K562 (cell line): ENCODE data around the gene FSTL4. TPM values are rescaled to one million over a fixed set of nuclear protein-coding genes. Genes with fewer than 3 reads are reported as not detected.

Experiments
- ATAC-seq: fragments of 200-7000 bp; cut with Tn5 transposase; 3 replicates; pipeline ENCODE4 v1.9.1; 2020; ENCODE audit warnings: moderate library complexity
- BruUV-seq: library from RNA; stranded (reverse); fragments of 400-500 nt; replicated peaks from 2 replicates; lab custom pipeline; 2021; lab: Mats Ljungman, UMichigan
- CTCF ChIA-PET: fragments of 300-600 bp; formaldehyde crosslinking; extraction: SDS; loops from one replicate; lab custom pipeline; 2021; ENCODE audit warnings: low intra/inter-chr PET ratio; lab: Yijun Ruan, JAX
- POLR2A ChIA-PET: fragments of 300-600, 350-650 bp; sonication (Branson Sonifier 250); formaldehyde crosslinking; extraction: SDS; loops from one replicate; lab custom pipeline; 2021; ENCODE audit warnings: antibody characterized with exemption, inconsistent platforms; lab: Yijun Ruan, JAX
- DNase-seq, 4 experiments: peaks; one replicate each; pipeline versions ENCODE4 v3.0.0 to v3.0.0-alpha.2; 2011 to 2018; ENCODE audit warnings: low spot score in 3 of 4, mixed read lengths in 3 of 4; ENCODE audit errors: extremely low read depth in 1 of 4
- FAIRE-seq: peaks from 2 replicates; lab custom pipeline; 2011; peaks lifted over from hg19 to GRCh38; lab: Jason Lieb, UNC
- H2AFZ ChIP-seq: 2 replicates; pipeline ENCODE4 v1.6.0; 2011; ENCODE audit warnings: low read depth, low read length, control low read depth, inconsistent platforms
- H3K27ac ChIP-seq: fragments of 200-600 bp; 3 replicates; pipeline ENCODE4 v1.8.0; 2011; ENCODE audit warnings: low read depth, mild to moderate bottlenecking, control low read depth, inconsistent platforms, low read length, moderate library complexity, mixed read lengths; ENCODE audit errors: extremely low read depth
- H3K27me3 ChIP-seq, 2 experiments: fragments of 300-600 bp in 1 of 2; 2 replicates in 1 of 2; 3 replicates in 1 of 2; pipeline versions ENCODE4 v1.6.0 to v1.8.0; 2011; ENCODE audit warnings: inconsistent platforms in 2 of 2, low read length in 2 of 2, mild to moderate bottlenecking in 1 of 2, mixed read lengths in 1 of 2, moderate library complexity in 1 of 2; ENCODE audit not compliant: control insufficient read depth in 2 of 2, insufficient read depth in 2 of 2
- H3K36me3 ChIP-seq: fragments of 300-600 bp; 3 replicates; pipeline ENCODE4 v1.8.0; 2011; ENCODE audit warnings: mild to moderate bottlenecking, low read length, inconsistent platforms; ENCODE audit not compliant: control insufficient read depth, insufficient read depth
- H3K4me1 ChIP-seq, 2 experiments: fragments of 200-600 bp in 1 of 2; replicated peaks in 1 of 2; 2 replicates in 1 of 2; 3 replicates in 1 of 2; pipeline versions ENCODE4 v1.5.1 to v1.8.0; 2011; ENCODE audit warnings: inconsistent platforms in 2 of 2, low read length in 2 of 2, mild to moderate bottlenecking in 1 of 2, mixed read lengths in 1 of 2, moderate library complexity in 1 of 2; ENCODE audit not compliant: control insufficient read depth in 2 of 2, insufficient read depth in 2 of 2
- H3K4me2 ChIP-seq: 2 replicates; pipeline ENCODE4 v1.6.1; 2011; ENCODE audit warnings: low read length, control low read depth, inconsistent platforms, mixed read lengths; ENCODE audit not compliant: insufficient read depth
- H3K4me3 ChIP-seq: fragments of 200-600 bp; sonication (generic), shearing (Covaris generic); 2 replicates; pipeline ENCODE4 v1.5.1; 2016; ENCODE audit warnings: control low read depth, inconsistent platforms
- H3K79me2 ChIP-seq: fragments of 200-600 bp; 3 replicates; pipeline ENCODE4 v1.8.0; 2011; ENCODE audit warnings: low read length, inconsistent platforms; ENCODE audit not compliant: control insufficient read depth, insufficient read depth
- H3K9ac ChIP-seq, 2 experiments: 2 replicates each; pipeline versions ENCODE4 v1.6.0 to v1.6.1; 2011; ENCODE audit warnings: low read depth in 2 of 2, low read length in 2 of 2, control low read depth in 1 of 2, inconsistent platforms in 1 of 2, mild to moderate bottlenecking in 1 of 2, mixed read lengths in 1 of 2; ENCODE audit not compliant: insufficient read depth in 1 of 2
- H3K9me1 ChIP-seq: one replicate; pipeline ENCODE4 v1.6.0; 2011; ENCODE audit warnings: inconsistent platforms, mild to moderate bottlenecking, low read length, moderate library complexity; ENCODE audit not compliant: control insufficient read depth, insufficient read depth
- H3K9me3 ChIP-seq: replicated peaks from 2 replicates; pipeline ENCODE4 v1.5.1; 2011; ENCODE audit warnings: low read depth, low read length, inconsistent platforms; ENCODE audit not compliant: control insufficient read depth, insufficient read depth
- H4K20me1 ChIP-seq: replicated peaks from 2 replicates; pipeline ENCODE4 v1.6.1; 2011; ENCODE audit warnings: low read length, inconsistent platforms, mixed read lengths; ENCODE audit not compliant: control insufficient read depth, insufficient read depth
- SIX5 ChIP-seq, 2 experiments: IDR thresholded peaks; 2 replicates each; pipeline ENCODE4 v1.6.1; 2011; ENCODE audit warnings: low read length in 2 of 2, borderline replicate concordance in 1 of 2, low read depth in 1 of 2, mild to moderate bottlenecking in 1 of 2, moderate library complexity in 1 of 2; ENCODE audit not compliant: insufficient read depth in 1 of 2
- SNRNP70 ChIP-seq: fragments of 200-400 bp; formaldehyde crosslinking; optimal IDR thresholded peaks from 2 replicates; pipeline ENCODE3; 2017; ENCODE audit warnings: low read depth, low read length
- WGBS: fragments of 100-300 bp; shearing (Covaris generic); methylation state at CpG from one replicate; pipeline ENCODE4 v1.1.6; 2016; ENCODE audit warnings: low coverage, mixed read lengths; ENCODE audit not compliant: insufficient coverage; ENCODE audit errors: missing lambda C conversion rate; 5-methylcytosine and 5-hydroxymethylcytosine counted together
- in situ Hi-C: fragments of 300-500 bp; cut with MboI; formaldehyde crosslinking; loops from 4 replicates; pipeline ENCODE4 v1.15.0; 2018; ENCODE audit warnings: inconsistent platforms, mixed read lengths
- intact Hi-C: fragments of 100-400 bp; cut with micrococcal nuclease; formaldehyde crosslinking; loops from 2 replicates; pipeline ENCODE4 v1.14.2; 2022
- polyA plus RNA-seq, 8 experiments: library from polyadenylated mRNA; depleted of rRNA in 4 of 8; stranded (reverse) in 5 of 8; unstranded in 3 of 8; fragments of >200 nt; fragmentation: Nextera tagmentation in 2 of 8; fragmentation: Illumina TruSeq in 1 of 8; extraction: Ambion mirVana in 2 of 8; extraction: Trizol in 1 of 8; gene quantifications; 2 replicates each; pipeline versions ENCODE4 v1.2.1 to v1.2.3, GENCODE V29; 2011 to 2014; ENCODE audit warnings: inconsistent platforms in 1 of 8, missing spikeins in 1 of 8
- total RNA-seq, 7 experiments: library from RNA; depleted of rRNA in 6 of 7; stranded (reverse); fragments of >200 nt in 6 of 7; fragmentation: Illumina TruSeq in 2 of 7; extraction: Trizol in 2 of 7; gene quantifications; 2 replicates each; pipeline versions ENCODE4 v1.2.1 to v1.2.3, GENCODE V29; 2011 to 2021; ENCODE audit warnings: low replicate concordance in 1 of 7
- TF ChIP-seq, protein P1 (sequence below): sonication (generic); formaldehyde crosslinking; IDR thresholded peaks from 2 replicates; pipeline ENCODE4 v1.8.0; 2022; ENCODE audit warnings: missing genetic modification reagents, mild to moderate bottlenecking, borderline replicate concordance
- TF ChIP-seq, protein P2 (sequence below), 2 experiments: fragments of 150-350 bp in 1 of 2; IDR thresholded peaks; 2 replicates each; pipeline ENCODE4 v1.6.1; 2012 to 2016; ENCODE audit warnings: low read depth in 2 of 2, low read length in 2 of 2, mild to moderate bottlenecking in 1 of 2, moderate library complexity in 1 of 2
- TF ChIP-seq, protein P3 (sequence below): fragments of 450-650 bp; formaldehyde crosslinking; IDR thresholded peaks from 2 replicates; pipeline ENCODE4 v1.4.0; 2020; ENCODE audit warnings: mild to moderate bottlenecking, mixed read lengths
- TF ChIP-seq, protein P4 (sequence below): fragments of 450-650 bp; formaldehyde crosslinking; IDR thresholded peaks from 2 replicates; pipeline ENCODE4 v1.4.0; 2020; ENCODE audit warnings: mild to moderate bottlenecking, moderate library complexity

The FSTL4 gene
- total and polyA plus RNA-seq, 9 of the 15 experiments (the other 6 are each of a cell fraction or from before 2014, with no cell fraction given), result 0.08 to 0.18 (median 0.10) TPM; not detected in 5

DNA sequence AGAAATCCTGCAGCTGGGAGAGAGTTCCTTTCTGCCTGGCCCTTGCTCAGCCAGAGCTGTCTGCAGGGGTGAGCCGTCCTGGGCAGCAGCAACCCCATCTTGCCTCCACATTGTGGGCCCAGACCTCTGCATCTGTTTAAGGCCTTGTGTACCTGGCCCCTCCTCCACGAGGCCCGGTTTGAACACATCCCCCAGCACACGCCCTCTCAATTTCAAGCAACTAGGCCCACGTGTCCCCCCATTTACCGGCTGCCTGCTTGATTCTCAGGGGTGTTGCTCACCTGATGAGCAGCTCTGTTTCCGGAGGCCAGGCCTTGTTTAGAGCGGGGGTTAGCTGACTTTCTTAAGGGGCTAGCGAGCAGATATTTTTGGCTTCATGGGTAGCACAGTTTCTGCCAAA is 378.7 kb downstream of the FSTL4 start:
- no peak overlapping the region for H2AFZ ChIP-seq
- H3K27ac ChIP-seq, result no peak overlapping the region
- no peak for DNase-seq
- no peak for FAIRE-seq
- H3K9me3 ChIP-seq, result no peaks in the 10 kb centered on the region
- no peaks in the 10 kb centered on the region for H3K79me2 ChIP-seq
- no TSS peak for BruUV-seq
- in situ Hi-C loops, result no loop called here
- no peaks in the 10 kb centered on the region for H3K36me3 ChIP-seq
- peaks cover 0 to 8% of the 10 kb centered on the region in 2 experiments; a peak in 2 of 5 replicates for H3K4me1 ChIP-seq
- no peak overlapping the region for H3K4me3 ChIP-seq
- CTCF ChIA-PET, result no interaction called here
- WGBS, result 31% methylated on average over 9 of the region's 9 CpGs
- TF ChIP-seq, protein P1, sequence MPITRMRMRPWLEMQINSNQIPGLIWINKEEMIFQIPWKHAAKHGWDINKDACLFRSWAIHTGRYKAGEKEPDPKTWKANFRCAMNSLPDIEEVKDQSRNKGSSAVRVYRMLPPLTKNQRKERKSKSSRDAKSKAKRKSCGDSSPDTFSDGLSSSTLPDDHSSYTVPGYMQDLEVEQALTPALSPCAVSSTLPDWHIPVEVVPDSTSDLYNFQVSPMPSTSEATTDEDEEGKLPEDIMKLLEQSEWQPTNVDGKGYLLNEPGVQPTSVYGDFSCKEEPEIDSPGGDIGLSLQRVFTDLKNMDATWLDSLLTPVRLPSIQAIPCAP (CRISPR knock-in tag), result no peak
- TF ChIP-seq SIX5 (IDR thresholded peaks at IDR 0.05; ENCODE audit: borderline replicate concordance in 1 of 2, insufficient read depth in 1 of 2, low read depth in 1 of 2, low read length in 2 of 2), result no peak
- POLR2A ChIA-PET, result interaction anchor here (0.6 kb wide), 1 partner anchor 80 kb away, joined by 3 read pairs; no protein-coding TSS in a partner anchor
- H4K20me1 ChIP-seq, result no peaks in the 10 kb centered on the region; the same call in 1 of the 2 replicates
- no peak for ATAC-seq
- H3K9me1 ChIP-seq, result no peaks in the 10 kb centered on the region
- H3K27me3 ChIP-seq, result peaks cover 0 to 12% of the 10 kb centered on the region in 2 experiments; a peak in 2 of 5 replicates
- no peak overlapping the region for H3K4me2 ChIP-seq
- intact Hi-C loops, result no loop called here
- H3K9ac ChIP-seq, result peak overlapping the region in 1 of 2 experiments; percentile 32; a peak in 1 of 4 replicates

DNA sequence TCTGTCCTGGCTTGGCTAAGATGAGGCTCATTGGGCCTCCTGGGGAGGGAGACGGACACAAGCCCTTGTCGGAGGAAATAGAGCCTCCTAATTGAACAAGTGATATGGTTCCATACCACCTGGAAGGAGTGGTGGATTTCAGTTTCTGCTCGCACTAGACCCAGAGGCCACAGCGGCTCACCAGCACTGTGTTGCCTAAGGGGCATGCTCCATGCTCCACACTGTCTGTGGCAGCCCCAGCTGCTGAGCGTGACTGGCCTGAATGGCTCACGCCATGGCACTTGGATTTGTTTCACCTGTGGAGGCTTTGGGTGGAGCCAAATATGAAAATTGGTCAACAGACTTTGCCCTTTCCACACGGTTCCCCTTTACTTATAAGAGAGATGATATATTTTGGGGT is 379.4 kb downstream of the FSTL4 start:
- ChIA-PET POLR2A (no interaction called here), CTCF (no interaction called here)
- Histone ChIP-seq H2AFZ (no peak overlapping the region), H3K9me3 (no peaks in the 10 kb centered on the region), H3K4me2 (no peak overlapping the region), H3K79me2 (no peaks in the 10 kb centered on the region), H3K4me3 (no peak overlapping the region), H3K4me1 (peaks cover 0 to 8% of the 10 kb centered on the region in 2 experiments; a peak in 2 of 5 replicates), H3K36me3 (no peaks in the 10 kb centered on the region), H4K20me1 (no peaks in the 10 kb centered on the region; the same call in 1 of the 2 replicates), H3K27ac (no peak overlapping the region), H3K9me1 (no peaks in the 10 kb centered on the region), H3K27me3 (peaks cover 0 to 12% of the 10 kb centered on the region in 2 experiments; a peak in 2 of 5 replicates), H3K9ac (no peak overlapping the region; a peak in 1 of 4 replicates)
- DNase-seq (no peak), ATAC-seq (no peak), FAIRE-seq (no peak)
- intact Hi-C loops (no loop called here), in situ Hi-C loops (no loop called here)
- 48% methylated on average over 7 of the region's 7 CpGs for WGBS
- no TSS peak for BruUV-seq
- TF ChIP-seq, protein P2, sequence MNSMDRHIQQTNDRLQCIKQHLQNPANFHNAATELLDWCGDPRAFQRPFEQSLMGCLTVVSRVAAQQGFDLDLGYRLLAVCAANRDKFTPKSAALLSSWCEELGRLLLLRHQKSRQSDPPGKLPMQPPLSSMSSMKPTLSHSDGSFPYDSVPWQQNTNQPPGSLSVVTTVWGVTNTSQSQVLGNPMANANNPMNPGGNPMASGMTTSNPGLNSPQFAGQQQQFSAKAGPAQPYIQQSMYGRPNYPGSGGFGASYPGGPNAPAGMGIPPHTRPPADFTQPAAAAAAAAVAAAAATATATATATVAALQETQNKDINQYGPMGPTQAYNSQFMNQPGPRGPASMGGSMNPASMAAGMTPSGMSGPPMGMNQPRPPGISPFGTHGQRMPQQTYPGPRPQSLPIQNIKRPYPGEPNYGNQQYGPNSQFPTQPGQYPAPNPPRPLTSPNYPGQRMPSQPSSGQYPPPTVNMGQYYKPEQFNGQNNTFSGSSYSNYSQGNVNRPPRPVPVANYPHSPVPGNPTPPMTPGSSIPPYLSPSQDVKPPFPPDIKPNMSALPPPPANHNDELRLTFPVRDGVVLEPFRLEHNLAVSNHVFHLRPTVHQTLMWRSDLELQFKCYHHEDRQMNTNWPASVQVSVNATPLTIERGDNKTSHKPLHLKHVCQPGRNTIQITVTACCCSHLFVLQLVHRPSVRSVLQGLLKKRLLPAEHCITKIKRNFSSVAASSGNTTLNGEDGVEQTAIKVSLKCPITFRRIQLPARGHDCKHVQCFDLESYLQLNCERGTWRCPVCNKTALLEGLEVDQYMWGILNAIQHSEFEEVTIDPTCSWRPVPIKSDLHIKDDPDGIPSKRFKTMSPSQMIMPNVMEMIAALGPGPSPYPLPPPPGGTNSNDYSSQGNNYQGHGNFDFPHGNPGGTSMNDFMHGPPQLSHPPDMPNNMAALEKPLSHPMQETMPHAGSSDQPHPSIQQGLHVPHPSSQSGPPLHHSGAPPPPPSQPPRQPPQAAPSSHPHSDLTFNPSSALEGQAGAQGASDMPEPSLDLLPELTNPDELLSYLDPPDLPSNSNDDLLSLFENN (IDR thresholded peaks at IDR 0.05; ENCODE audit: low read depth in 2 of 2, low read length in 2 of 2), result no peak
- TF ChIP-seq, protein P3, sequence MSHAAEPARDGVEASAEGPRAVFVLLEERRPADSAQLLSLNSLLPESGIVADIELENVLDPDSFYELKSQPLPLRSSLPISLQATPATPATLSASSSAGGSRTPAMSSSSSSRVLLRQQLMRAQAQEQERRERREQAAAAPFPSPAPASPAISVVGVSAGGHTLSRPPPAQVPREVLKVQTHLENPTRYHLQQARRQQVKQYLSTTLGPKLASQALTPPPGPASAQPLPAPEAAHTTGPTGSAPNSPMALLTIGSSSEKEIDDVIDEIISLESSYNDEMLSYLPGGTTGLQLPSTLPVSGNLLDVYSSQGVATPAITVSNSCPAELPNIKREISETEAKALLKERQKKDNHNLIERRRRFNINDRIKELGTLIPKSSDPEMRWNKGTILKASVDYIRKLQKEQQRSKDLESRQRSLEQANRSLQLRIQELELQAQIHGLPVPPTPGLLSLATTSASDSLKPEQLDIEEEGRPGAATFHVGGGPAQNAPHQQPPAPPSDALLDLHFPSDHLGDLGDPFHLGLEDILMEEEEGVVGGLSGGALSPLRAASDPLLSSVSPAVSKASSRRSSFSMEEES (CRISPR knock-in tag), result no peak
- no peak for TF ChIP-seq SNRNP70
- TF ChIP-seq, protein P4, sequence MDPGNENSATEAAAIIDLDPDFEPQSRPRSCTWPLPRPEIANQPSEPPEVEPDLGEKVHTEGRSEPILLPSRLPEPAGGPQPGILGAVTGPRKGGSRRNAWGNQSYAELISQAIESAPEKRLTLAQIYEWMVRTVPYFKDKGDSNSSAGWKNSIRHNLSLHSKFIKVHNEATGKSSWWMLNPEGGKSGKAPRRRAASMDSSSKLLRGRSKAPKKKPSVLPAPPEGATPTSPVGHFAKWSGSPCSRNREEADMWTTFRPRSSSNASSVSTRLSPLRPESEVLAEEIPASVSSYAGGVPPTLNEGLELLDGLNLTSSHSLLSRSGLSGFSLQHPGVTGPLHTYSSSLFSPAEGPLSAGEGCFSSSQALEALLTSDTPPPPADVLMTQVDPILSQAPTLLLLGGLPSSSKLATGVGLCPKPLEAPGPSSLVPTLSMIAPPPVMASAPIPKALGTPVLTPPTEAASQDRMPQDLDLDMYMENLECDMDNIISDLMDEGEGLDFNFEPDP (CRISPR knock-in tag), result no peak
